HG03439 (cell line): Measurements from ENCODE around the gene FAM83B.
"Not testable (repeated sequence)": the region's sequence is repeated elsewhere in the genome, so short reads cannot be mapped to it uniquely, and the experiment has no call there.

Experiments used
- ATAC-seq: cut with Tn5 transposase; IDR thresholded peaks from one replicate; pipeline ENCODE4 v1.9.1; 2021; ENCODE audit warnings: mild to moderate bottlenecking, moderate library complexity; ENCODE audit not compliant: unreplicated experiment

The FAM83B gene

GRCh38 chr6:54856129-54856528 lies 9.6 kb downstream of the FAM83B start:
- ATAC-seq = no peak

GRCh38 chr6:54860132-54860531 lies 13.6 kb downstream of the FAM83B start:
- no peak for ATAC-seq

GRCh38 chr6:54860739-54861138 lies 14.2 kb downstream of the FAM83B start:
- ATAC-seq = no peak

GRCh38 chr6:54861905-54862616 lies 15.5 kb downstream of the FAM83B start:
- no peak for ATAC-seq

- no peak for ATAC-seq
Observed at GRCh38 chr6:54864272-54864671, 17.7 kb downstream of the FAM83B start.

GRCh38 chr6:54865091-54865631 lies 18.6 kb downstream of the FAM83B start:
- no peak for ATAC-seq

- ATAC-seq = no peak
Observed at GRCh38 chr6:54868556-54868955, 22.0 kb downstream of the FAM83B start.

- no peak for ATAC-seq
Observed at GRCh38 chr6:54873599-54873998, 27.0 kb downstream of the FAM83B start.

- ATAC-seq = no peak
Observed at GRCh38 chr6:54874349-54875048, 27.9 kb downstream of the FAM83B start.

GRCh38 chr6:54875539-54875938 lies 29.0 kb downstream of the FAM83B start:
- no peak for ATAC-seq

- ATAC-seq = no peak
Observed at GRCh38 chr6:54876365-54876764, 29.8 kb downstream of the FAM83B start.

- ATAC-seq = no peak
Observed at GRCh38 chr6:54876871-54877270, 30.3 kb downstream of the FAM83B start.

GRCh38 chr6:54877713-54878317 lies 31.2 kb downstream of the FAM83B start:
- no peak for ATAC-seq

GRCh38 chr6:54878718-54879117 lies 32.1 kb downstream of the FAM83B start:
- ATAC-seq = no peak

GRCh38 chr6:54879188-54879985 lies 32.8 kb downstream of the FAM83B start:
- ATAC-seq = no peak

GRCh38 chr6:54881067-54881730 lies 34.6 kb downstream of the FAM83B start:
- no peak for ATAC-seq

GRCh38 chr6:54881891-54882290 lies 35.3 kb downstream of the FAM83B start:
- not testable (repeated sequence) for ATAC-seq

- no peak for ATAC-seq
Observed at GRCh38 chr6:54886932-54887584, 40.5 kb downstream of the FAM83B start.

- ATAC-seq = no peak
Observed at GRCh38 chr6:54891536-54891935, 45.0 kb downstream of the FAM83B start.

- no peak for ATAC-seq
Observed at GRCh38 chr6:54892831-54893230, 46.3 kb downstream of the FAM83B start.
